Body of pancreas (tissue), 4 donors: ENCODE results near the gene HNRNPUL2.

Experiments
- POLR2A ChIP-seq, 3 donors: fragments of 450-650 bp; IDR thresholded peaks; one replicate each; pipeline ENCODE4 v1.6.1; 2016; ENCODE audit warnings: antibody characterized with exemption in 3 of 3, mild to moderate bottlenecking in 2 of 3
- TF ChIP-seq, protein P1 (sequence below), 7 experiments: fragments of 450-650 bp in 4 of 7; fragments of 200-600 bp in 3 of 7; sonication (generic) in 3 of 7; IDR thresholded peaks; one replicate each; pipeline ENCODE4 v1.5.1; 2016 to 2019; ENCODE audit warnings: antibody characterized with exemption in 7 of 7

DNA sequence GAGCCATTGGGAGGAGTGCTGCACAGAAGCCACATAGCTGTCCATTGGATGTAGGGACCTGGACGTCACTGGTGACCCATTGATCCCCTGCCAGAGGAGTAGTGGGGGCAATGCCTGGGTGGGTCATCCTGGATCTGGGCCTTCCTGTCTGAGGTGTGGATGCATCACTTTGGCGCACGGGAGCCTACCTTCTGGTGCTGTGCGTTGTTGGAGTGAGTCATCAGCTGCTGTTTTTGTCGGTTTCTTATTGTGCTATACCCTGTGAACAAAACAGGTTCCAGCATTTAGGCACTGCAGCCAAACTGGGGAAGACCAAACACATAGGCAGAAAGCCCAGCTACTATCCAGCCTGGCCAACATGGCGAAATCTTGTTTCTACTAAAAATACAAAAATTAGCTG lies 47.1 kb upstream of the HNRNPUL2 start:
- TF ChIP-seq, protein P1, sequence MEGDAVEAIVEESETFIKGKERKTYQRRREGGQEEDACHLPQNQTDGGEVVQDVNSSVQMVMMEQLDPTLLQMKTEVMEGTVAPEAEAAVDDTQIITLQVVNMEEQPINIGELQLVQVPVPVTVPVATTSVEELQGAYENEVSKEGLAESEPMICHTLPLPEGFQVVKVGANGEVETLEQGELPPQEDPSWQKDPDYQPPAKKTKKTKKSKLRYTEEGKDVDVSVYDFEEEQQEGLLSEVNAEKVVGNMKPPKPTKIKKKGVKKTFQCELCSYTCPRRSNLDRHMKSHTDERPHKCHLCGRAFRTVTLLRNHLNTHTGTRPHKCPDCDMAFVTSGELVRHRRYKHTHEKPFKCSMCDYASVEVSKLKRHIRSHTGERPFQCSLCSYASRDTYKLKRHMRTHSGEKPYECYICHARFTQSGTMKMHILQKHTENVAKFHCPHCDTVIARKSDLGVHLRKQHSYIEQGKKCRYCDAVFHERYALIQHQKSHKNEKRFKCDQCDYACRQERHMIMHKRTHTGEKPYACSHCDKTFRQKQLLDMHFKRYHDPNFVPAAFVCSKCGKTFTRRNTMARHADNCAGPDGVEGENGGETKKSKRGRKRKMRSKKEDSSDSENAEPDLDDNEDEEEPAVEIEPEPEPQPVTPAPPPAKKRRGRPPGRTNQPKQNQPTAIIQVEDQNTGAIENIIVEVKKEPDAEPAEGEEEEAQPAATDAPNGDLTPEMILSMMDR (IDR thresholded peaks at IDR 0.05): no peak
- no peak for TF ChIP-seq POLR2A (IDR thresholded peaks at IDR 0.05)
